GM18508 (cell line): ENCODE measurements around the gene PDLIM5.
"Not testable (repeated sequence)": the region's sequence is repeated elsewhere in the genome, so short reads cannot be mapped to it uniquely, and the experiment has no call there.

ENCODE experiments used
- ATAC-seq: cut with Tn5 transposase; IDR thresholded peaks from one replicate; pipeline ENCODE4 v1.9.1; 2021; ENCODE audit warnings: moderate number of reproducible peaks; ENCODE audit not compliant: insufficient read depth, unreplicated experiment

Gene PDLIM5

DNA sequence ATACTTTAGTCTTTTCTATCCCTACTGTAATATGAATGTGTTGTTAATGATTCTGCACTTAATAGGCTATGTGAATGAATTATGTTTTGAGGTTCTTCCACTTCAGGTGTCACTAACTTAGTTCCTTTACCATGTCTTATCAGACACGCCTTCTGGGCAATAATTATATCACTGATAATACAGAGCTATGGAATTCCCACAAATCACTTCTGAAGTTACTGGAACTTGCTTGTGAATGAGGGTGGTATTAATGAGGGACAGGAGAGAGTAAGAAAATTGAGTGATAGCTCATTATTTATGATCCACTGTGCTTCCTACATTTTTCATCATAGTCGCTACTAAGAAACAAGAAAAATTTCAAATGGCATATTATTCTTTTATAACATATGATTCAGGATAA lies 130.0 kb downstream of the PDLIM5 start:
- no peak for ATAC-seq

DNA sequence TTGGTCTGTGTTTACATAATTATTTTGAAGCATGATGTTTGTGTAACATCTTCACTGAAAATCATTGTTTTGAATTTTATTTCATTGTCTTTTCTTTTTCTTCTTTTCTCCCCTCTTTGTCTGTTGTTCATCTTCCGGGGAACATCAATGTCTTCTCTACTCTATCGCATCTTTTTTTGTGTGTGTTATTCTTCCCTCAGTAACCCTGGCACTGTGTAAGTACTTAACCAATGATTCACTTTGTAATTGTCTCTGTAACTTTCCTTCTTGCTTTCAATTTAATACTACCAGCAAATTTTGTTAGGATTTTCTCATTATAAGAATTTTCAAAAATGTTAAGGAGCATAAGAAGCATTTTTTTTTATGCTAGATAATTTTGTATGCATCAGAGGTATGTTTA lies 130.8 kb downstream of the PDLIM5 start:
- no peak for ATAC-seq

DNA sequence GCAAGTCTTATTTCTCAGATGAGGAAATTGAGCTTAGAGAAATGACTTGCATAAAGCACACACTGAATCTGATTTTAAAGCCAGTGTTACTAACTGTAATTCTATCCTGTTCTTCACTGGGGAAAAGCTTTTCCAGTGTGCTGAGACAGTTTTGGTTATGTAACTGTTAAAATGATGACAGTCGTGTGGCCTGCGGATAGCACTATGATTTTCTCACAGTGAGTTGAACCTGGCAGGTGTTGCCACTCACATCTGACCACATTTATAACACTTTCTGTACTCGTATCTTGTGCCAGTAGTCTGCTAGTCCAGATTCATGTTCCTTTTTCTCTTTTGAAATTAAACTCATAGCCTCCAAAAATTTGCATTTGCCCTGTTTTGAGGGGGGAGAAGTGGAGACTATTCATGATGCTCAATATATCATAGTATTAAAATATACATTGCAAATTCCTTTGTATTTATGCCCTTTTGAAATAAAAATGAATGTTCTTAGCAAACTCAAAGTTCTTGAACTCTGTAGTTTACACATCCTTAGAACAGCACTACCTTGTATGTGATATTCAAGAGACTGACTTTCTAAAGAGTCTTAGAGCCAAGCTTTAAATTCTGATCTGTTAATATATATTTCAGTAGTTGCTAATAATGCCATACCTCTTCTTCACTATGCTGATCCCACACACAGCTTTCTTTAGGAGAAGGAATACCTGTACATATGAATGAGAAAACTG lies 132.3 kb downstream of the PDLIM5 start:
- no peak for ATAC-seq

DNA sequence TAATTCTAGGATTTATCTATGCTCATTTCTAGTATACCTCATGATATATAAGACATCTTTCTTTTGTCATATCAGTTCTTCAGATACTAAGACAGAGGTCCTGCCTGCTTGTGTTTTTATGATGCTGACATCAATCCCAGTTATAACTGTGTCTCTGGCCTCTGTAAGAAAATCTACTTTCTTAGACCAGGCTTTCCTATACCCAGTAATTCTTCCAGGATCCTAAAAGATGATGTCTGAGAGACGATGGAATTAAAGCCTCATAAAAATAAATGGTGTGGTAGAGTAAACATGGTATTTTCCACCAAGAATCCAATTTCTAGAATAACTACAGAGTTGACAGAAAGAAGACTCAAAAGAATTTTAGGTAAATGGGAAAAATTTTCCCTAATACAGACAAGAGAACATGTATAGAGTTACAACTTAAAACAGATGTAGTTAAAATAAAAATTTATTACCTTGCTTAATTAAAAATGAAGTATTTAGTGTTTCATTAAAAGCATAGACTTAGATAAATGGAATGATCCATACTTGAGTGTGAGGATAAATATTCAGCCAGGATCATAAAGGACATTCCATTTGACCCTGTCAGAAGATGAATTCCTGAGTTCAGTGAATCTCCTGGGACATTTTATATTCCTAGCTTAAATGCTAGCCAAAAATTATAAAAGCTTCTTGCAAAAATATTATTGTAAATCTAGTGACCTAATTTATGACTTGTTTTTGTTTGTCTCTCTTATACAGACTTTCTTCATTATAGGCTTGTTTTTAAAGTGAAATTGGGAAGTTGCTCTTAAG lies 137.4 kb downstream of the PDLIM5 start:
- ATAC-seq = no peak

DNA sequence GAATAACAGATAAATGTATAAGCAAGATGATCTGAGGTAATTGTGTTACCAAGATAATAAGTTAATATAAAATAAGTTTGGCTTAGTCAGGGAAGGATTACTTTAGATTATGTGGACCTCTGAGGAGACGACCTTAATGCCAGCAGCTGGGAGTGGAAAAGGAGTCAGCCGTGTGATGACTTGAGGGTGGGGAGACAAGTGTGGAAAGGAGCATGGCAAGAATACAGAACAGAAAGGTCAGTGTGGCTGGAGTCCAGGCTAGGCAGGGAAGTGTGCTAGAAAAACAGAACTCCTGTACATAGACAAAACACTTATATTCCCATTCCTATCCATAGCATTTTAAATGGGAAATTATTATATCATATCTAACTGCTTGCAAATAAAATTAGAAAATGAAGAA lies 138.8 kb downstream of the PDLIM5 start:
- no peak for ATAC-seq

DNA sequence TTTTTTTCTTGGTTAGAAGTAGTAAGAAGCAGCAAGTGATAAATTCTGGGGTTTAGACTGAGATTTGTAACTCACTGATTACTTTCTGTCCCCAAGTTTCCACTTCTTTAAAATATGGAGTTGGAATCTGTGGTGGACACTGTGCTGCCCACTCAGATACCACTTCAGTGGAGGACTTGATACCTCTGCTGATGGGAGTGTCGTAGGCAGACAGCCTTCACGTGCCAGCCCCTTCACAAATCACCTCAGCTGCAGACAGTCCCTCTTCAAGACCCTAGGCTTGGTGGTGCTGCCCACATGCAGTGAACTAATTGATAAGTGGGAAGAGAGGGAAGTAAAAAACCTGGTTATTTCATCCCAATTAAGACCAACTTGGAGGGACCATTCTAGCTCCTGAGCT lies 139.5 kb downstream of the PDLIM5 start:
- ATAC-seq = no peak

DNA sequence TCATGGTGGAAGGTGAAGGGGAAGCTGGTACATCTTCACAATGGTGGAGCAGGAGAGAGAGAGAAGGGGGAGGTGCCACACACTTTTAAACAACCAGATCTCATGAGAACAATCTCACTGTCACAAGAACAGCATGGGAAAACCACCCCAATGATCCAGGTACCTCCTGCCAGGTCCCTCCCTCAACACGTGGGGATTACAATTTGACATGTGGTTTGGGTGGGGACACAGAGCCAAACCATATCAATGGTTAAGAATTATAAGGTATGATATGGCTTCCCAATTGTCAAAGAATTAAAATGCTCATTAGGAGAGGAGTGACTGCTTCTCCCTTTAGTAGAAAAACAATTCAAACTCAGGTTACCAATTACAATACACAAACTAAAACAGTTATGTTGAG lies 143.3 kb downstream of the PDLIM5 start:
- ATAC-seq = no peak

DNA sequence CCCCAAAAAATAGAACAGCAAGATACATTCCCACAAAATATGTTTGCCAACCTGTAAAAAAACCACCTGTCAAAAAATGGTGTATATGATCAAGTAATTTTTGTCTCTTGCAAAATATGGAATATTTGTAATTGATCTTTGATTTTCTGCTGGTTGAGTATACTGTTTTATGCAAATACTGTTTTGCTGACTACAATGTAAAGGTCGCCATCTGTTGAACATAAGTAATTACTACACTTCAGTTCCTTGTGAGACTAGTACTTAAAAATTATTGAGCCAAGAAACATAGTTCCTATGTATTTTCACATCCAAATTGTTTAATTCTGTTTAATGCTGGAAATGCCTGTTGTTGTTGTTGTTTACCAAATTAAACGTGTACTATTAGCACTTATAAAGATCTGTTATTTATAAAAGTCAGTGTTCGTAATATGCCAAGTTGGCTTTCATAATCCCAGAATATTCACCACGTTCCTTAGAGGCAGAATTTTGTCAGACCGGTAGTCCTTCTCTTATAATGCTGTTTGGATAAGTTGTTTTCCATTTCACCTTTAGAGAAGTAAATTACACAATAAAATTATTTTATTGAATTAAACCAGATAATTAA lies 144.2 kb downstream of the PDLIM5 start:
- ATAC-seq = peak; percentile 54

DNA sequence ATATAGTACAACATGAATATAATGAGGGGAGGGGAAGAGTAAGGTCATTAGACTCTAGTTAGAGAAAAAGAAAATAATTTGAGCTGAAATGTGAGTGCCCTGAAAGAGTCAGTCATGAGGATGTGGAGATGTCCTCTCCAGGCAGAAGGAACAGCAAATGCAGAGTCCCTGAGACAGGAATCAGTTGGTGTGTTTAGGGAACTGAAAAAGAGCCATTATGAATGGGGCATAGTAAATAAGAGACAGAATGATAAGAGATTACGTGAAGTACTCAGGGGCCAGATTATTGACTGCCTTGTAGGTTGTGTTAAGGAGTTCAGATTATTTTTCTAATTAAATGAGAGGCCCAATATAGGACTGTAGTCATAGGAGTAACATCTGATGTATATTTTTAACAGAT lies 147.0 kb downstream of the PDLIM5 start:
- no peak for ATAC-seq

DNA sequence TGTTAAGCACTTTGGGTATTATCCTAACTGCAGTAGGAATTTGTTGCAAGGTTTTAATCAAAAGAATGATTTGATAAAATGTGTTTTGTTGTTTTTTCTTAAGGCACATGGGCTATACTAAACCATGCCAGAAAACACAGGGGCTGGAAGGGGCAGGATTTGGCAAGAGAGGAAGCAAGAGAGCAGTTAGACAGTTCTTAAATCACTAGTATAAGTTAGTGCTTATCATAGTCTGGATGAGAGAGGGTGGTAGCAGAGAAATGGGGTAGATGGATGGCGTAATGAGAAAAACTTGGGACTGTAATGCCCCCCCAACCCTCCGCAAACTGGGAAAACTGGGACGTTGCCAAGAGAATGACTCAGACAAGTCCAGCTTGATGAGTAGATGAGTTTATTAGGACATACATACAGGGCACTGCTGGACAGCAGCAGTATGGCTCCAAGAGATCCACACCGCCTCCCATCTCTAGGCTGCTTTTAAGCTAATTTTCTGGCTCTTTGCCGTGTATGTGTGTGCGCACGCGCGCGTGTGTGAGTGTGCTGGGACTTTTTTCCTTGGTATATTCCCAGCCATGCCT lies 151.5 kb downstream of the PDLIM5 start:
- no peak for ATAC-seq

DNA sequence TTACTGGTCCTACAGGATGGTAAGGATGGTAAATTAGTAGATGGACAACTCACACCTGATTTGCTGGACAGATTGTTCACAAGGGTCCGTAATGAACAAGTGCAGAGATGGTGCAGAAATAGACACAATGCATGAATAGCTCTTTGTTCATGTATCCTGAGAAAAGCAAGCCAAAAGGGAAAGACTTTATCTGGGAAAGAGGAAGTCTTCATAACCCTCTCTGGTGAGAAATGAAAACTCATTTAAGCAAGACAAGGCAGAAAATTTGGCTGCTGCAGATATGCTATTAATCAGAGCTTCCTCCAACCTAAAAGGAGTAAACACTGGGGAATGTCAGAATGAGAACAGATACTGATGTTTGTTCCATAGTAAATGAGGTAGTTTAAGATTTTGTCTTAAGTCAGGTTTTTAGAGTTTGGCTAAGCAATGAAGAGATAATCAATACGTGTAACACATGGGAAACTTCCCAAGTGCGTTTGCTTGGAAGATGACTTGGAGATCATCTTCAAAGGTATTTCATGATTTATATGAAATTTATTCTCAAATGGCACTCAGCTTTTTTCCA lies 153.6 kb downstream of the PDLIM5 start:
- no peak for ATAC-seq

DNA sequence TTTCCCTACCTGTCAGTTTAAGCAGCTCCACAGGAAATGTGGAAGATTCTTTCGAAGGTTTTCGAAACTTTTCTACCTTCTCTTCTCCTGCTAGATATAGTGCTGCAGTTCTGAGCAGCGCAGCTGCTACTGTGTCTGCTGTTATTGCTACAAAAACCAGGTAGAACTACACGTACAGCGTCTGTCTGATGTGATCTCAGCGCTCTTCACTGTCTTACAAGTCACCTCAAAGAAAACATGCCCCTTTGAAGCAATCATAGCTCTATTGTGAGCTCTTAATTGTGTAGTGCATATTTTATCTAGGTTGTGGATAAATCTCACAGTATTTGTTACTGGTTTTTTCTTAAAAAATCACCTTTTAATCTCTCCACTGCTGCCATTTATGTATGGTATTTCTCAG lies 158.4 kb downstream of the PDLIM5 start:
- ATAC-seq = no peak

DNA sequence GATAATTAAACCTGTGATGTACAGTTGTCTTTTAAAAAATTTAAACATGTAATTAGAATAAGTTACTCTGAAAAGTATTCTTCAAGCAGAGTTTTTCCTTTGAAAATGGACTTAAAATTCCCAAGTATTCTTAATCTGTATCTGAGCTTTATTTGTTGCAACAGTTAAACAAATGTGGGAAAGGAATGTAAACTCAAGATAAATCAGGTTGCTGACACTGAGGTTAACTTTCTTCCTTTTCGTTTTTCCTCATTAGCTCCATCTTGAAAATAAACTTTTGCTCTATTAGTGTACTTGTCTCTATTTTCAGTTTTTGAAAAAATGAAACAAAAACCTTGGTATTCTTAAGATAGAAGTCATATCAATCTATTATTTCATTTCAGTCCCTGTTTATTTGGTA lies 161.5 kb downstream of the PDLIM5 start:
- ATAC-seq = no peak

DNA sequence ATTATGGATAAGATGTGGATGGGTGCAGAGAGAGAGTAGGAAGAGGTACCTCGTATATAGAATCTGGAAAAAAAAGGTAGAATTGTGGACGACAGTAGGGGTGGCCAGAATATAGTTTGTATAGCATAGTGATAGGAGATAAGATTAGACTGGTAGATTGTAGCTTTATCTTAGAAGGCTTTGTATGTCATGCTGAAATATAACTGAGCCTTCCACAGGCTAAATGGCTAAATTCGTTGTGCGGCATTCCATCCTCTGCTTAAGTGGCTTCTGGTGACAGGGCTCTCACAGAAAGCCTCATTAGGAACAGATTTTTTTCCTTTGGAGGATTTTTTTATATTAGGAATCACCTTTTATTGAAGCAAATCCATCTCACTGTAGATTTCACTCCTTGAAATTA lies 163.7 kb downstream of the PDLIM5 start:
- ATAC-seq = no peak

DNA sequence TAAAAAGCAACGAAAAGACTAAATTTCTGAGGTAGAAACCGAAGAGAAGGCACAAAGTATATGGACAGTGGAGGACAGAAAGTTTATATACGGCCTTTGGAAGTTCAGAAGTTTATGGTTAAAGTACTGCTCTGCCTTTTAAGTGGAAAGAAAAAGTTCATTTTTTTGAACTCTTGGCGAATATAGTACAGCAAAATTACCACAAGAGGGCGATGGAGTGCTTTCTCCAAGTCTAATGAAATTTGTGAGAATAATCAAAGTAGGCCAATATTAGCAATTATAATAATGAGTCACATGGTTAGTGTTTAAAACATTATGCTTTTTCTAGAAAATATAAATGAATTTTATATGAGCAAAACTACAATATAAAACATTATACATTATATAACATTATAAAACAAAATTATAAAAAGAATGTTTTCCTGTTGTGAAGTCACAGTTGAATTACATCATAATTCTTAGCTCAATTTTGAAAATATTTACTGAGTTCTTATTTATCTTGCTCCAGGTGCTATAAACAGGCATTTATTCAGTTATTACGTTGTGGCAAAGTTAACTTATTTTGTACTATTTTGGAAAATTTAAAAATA lies 169.8 kb downstream of the PDLIM5 start:
- ATAC-seq = peak; percentile 51

DNA sequence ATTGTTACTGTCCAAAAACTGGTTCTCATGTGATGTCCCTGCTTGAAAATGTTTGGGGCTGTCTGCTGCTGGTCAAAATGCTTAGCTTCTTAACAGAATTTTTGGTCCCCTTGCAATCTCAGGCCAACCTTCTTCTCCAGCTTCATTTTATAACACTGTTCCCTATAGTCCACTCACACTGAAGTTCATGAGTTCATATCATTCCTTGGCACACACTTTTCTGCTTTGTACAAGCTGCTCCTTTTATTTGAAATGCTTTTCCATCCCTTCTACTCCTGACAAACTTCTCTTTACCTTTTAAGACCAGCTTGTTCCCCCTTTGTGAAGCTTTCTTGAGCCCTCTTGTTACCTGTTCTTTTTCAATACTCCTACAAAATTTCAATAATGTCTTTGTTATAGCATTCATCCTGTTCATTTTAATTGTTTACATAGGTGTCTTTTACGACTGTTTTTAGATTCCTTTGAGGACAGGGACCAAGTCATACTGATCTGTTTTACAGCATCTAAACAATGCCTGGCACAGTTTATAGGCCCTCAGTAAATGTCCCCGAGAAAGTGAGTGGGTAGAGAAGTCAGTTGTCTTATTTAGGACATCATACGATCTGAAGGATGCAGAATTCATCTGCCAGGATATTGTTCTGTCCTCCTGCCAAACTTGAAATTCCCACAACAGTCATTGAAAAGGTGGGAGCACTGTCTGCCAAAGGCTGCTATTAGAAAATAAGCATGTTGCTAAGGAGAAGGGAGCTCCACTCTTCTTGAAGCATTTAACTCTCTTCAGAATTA lies 171.6 kb downstream of the PDLIM5 start:
- no peak for ATAC-seq

DNA sequence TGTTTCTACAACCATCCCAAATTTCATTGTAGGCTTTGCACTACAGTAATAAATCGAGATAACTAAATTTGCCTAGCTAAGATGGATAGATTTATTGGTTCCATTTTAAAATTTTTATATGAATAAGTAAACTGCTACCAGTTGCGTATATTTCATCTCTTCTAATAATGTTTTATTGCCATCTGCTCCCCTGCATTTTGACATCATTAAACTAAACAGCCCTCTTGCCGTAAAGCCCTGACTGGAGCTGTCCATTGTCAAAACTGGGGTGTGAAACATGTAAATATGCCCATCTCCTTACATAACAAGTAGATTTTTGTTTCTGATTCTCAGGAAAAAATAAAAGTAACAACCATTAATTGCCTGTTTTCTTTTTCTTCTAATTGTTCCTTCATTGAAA lies 175.2 kb downstream of the PDLIM5 start:
- no peak for ATAC-seq

DNA sequence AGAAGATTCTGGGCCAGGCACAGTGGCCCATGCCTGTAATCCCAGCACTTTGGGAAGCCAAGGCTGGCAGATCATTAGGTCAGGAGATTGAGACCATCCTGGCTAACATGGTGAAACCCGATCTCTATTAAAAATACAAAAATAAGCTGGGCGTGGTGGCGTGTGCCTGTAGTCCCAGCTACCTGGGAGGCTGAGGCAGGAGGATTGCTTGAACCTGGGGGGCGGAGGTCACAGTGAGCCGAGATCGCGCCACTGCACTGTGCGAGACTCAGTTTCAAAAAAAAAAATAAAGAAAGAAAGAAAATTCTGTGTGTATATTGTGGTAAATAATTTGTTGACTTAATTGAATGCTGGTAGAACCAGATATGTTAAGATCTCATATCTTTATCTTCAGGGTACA lies 177.3 kb downstream of the PDLIM5 start:
- not testable (repeated sequence) for ATAC-seq

DNA sequence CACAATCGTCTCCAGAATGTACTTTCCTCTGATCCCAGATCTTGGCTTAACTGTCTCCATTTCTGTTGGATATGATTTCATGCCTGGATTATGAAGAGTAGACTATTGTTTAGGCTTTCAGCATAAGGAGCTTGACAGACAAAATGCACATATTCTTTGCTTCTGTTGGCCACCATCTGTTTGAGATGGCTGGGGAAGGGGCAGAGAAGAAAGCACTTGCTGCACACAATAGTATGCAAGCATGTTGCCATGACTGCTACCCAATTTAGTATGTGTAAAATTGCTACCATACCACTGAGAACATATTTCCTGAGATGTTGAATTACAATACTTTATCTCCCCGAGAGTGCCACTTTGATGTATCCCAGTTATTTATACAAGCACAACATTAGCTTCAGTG lies 178.1 kb downstream of the PDLIM5 start:
- no peak for ATAC-seq

DNA sequence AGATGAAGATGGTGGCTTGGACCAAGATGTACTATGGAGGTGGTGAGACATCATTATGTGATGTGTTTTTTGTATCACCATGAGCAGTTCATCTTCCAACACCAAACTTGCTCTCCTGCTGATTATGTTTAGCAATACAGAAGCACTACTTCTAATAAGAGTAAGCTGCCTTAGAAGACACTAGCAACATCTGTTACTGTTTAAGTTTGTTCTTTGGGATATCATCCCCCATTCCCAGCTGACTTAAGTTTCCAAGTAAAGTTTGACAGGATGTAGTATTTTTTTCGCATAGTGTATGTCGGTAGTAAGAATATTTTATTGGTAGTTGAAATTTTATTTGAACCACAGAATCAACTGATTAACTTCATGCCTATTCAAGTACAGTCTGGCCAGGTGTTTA lies 182.5 kb downstream of the PDLIM5 start:
- no peak for ATAC-seq
